Mononuclear cell (primary cell): ENCODE measurements around the gene MLIP. TPM values are rescaled to one million over a fixed set of nuclear protein-coding genes. Genes with fewer than 3 reads are reported as not detected.

Experiments used
- H3K27me3 ChIP-seq: 2 replicates; pipeline ENCODE4 v1.6.0; 2011; ENCODE audit warnings: low read length, control low read depth; ENCODE audit not compliant: insufficient read depth
- H3K4me1 ChIP-seq: 2 replicates; pipeline ENCODE4 v1.5.1; 2011; ENCODE audit warnings: mild to moderate bottlenecking, low read length, control low read depth; ENCODE audit not compliant: insufficient read depth
- H3K4me3 ChIP-seq: 2 replicates; pipeline ENCODE4 v1.5.1; 2011; ENCODE audit warnings: mild to moderate bottlenecking, low read length, moderate library complexity
- H3K9me3 ChIP-seq: 2 replicates; pipeline ENCODE4 v1.5.1; 2011; ENCODE audit warnings: low read depth, mild to moderate bottlenecking, control low read depth, low read length
- total RNA-seq: library from RNA; depleted of rRNA; stranded (reverse); fragments of >200 nt; gene quantifications from one replicate; pipeline ENCODE4 v1.2.3, GENCODE V29; 2012

Gene MLIP
- total RNA-seq, 1 donor, result not detected

DNA sequence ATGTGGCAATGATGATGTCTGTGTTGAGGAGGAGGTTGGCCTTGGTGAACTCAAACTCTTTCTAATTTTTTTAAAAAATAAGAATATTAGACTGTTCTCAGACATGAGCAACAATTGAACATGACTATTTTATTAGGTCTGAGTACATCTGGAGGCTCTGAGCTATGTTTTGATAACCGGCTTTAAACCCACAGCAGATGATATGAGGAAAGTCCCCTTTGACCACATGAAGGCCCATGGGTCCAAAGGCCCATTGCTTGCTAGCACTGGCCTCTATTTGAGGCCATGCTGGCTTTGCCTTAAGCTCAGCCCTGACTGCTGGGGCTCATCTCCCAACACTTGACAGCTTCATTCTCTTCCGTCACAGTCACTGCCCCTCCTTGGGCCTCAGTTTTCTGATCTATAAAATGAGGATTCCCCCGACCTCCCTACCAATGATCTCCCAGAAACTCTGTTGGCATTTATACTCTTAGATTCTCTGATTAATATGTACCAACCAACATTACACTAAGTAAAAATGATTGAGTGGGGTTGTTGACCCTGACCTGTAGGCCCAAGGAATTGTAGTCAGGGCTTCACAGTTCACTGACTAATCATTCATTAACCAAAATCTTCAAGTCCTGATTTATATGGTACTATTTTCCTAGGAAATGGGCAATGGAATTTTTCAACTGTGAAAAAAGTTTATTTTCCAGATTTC is 173.1 kb downstream of the MLIP start:
- Histone ChIP-seq H3K4me1 (no peaks in the 10 kb centered on the region), H3K4me3 (no peak overlapping the region), H3K27me3 (no peaks in the 10 kb centered on the region), H3K9me3 (no peaks in the 10 kb centered on the region)

DNA sequence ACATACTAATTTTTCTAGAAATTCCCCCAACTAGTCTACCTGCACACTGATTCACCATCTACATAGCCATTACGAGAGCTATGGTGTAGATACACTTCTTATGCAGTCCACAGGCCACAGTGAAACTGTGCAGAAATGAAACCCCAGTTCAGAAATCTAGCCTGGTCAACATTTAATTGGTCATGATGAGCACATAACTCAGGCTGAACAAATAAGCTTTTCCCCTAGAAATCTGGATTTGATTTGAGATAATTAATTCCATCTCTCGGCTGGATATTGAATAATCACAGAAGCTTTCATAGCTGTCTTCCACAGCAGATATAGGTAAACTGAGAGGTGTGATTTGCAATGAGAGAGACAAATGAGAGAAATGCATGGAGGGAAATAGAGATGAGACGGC is 174.4 kb downstream of the MLIP start:
- no peaks in the 10 kb centered on the region for H3K9me3 ChIP-seq
- H3K27me3 ChIP-seq, result no peaks in the 10 kb centered on the region
- H3K4me3 ChIP-seq, result no peak overlapping the region
- H3K4me1 ChIP-seq, result no peaks in the 10 kb centered on the region

DNA sequence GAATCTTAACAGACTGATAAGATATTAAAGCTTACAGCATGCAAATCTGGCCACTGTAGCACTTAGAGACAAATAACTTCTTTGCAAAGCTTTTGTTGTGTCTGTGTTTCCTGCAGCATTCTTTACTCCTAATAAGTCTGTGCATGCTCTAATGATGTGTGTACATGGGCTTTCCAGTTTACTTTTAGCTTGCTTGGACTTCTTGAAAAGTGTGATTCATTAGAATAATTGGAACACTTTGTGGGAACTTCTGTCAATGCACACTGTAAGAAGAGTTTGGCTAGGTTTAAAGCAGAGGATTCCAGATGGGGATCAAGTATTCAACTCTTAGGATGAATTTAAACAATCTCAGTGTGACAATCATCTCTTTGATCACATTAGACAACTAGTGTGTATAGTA is 174.9 kb downstream of the MLIP start:
- Histone ChIP-seq H3K9me3 (no peaks in the 10 kb centered on the region), H3K27me3 (no peaks in the 10 kb centered on the region), H3K4me1 (no peaks in the 10 kb centered on the region), H3K4me3 (no peak overlapping the region)

DNA sequence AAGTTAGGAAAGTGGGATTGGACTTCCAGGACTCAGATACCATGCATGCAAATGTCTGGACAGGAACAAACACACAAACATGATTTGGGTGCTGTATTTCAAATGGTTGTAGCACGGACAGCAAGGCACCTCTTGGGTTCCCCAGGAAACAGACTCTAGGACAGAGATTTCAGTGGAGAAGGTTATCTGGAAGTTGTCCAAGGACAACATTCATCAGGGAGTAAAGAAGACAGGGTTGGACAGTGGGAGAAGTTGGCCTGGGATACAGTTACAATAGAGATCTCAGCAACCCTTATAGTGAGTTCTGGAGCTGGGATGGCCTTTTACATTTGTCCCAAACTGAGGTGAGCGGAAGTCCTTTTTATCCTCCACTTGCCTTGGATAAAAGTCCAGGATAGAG is 177.2 kb downstream of the MLIP start:
- no peaks in the 10 kb centered on the region for H3K27me3 ChIP-seq

DNA sequence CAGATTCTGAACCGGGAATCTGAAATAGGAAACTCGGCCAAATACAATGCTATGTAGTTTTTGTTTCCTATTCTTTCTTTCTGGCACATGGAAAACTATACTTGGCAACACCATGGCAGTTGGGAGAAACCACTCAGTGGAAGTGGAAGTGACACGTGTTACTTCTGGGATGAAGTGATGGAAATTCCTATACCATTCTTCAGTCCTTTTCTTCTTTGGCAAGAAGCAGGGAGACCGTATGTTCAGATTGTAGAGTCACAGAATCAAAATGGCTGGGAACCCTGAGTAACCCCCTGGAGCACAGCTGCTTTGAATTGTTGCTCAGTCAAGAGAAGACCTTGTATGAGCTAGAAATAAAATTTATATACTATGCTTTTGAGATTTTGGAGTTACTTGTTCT is 178.2 kb downstream of the MLIP start:
- H3K4me1 ChIP-seq, result no peaks in the 10 kb centered on the region
- H3K9me3 ChIP-seq, result no peaks in the 10 kb centered on the region
- H3K27me3 ChIP-seq, result no peaks in the 10 kb centered on the region

More for the DNA sequence above, 177.2 kb downstream of the MLIP start:
- no peak overlapping the region for H3K4me3 ChIP-seq
- no peaks in the 10 kb centered on the region for H3K9me3 ChIP-seq
- H3K4me1 ChIP-seq, result no peaks in the 10 kb centered on the region

DNA sequence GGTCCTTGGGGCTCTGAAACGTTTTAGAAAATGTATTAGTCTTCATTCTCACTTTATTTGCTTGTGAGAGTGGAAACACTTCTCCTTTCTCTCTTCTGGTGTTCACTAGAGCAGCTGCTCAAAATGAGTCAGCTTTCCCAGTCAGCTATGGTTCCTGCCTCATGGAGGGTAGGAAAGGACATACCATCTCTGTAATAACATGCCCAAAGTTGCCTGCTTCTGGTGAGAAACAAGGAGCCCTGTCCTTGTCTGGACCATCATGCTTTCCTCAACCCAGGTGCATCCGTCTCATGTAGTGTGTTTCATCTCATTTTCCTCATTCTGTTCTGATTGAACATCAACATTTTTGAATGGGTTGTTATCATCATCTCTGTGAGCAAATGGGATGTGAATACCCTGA is 179.9 kb downstream of the MLIP start:
- H3K4me1 ChIP-seq, result no peaks in the 10 kb centered on the region
- no peak overlapping the region for H3K4me3 ChIP-seq
- no peaks in the 10 kb centered on the region for H3K9me3 ChIP-seq
- no peaks in the 10 kb centered on the region for H3K27me3 ChIP-seq

More for the DNA sequence above, 178.2 kb downstream of the MLIP start:
- H3K4me3 ChIP-seq, result no peak overlapping the region

DNA sequence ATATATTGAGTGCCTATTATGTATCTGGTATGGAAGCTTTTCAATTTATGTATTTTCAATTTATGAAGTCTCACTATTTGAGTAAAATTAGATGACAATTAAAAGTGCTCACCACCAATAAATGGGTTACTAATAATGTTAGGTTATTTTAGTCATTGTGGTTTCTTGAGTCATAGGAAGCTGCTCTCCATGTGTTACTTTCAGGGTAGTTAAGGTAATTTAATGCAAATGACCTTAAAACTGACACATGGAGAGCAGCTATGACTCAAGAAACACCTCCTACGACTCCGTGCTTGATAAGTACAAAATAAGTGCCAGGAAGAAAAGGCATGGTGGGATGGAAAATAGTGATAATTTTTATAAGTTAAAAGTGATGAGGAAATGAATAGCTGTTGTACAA is 180.5 kb downstream of the MLIP start:
- Histone ChIP-seq H3K4me3 (no peak overlapping the region), H3K9me3 (no peaks in the 10 kb centered on the region), H3K27me3 (no peaks in the 10 kb centered on the region), H3K4me1 (no peaks in the 10 kb centered on the region)

DNA sequence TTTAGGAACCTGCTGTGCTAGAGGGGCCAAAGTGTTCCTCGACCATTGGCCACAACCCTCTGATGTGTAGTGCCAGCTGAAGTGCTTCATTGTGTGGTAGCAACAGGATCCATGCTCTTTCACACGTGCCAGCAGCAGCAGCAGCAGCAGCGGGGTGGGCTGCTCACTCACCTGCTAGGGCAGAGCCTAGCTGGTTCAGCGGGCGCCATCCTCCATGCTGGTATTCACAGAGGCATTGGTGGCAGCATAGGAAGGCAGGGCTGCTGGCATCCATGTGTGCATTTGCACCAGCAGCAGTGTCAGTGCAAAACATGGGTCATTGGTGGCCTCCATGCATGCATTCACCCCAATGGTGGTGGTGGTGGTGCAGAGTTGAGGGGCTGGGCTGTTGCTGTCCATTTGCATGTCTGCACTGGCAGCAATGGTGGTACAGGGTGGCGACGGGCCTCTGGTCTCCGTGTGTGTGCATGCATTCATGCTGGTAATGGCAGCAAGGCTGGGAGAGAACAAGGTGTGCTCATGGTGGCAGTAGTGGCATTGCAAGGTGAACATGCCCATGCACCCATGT is 183.8 kb downstream of the MLIP start:
- Histone ChIP-seq H3K4me3 (no peak overlapping the region), H3K27me3 (no peaks in the 10 kb centered on the region), H3K4me1 (no peaks in the 10 kb centered on the region), H3K9me3 (no peaks in the 10 kb centered on the region)

DNA sequence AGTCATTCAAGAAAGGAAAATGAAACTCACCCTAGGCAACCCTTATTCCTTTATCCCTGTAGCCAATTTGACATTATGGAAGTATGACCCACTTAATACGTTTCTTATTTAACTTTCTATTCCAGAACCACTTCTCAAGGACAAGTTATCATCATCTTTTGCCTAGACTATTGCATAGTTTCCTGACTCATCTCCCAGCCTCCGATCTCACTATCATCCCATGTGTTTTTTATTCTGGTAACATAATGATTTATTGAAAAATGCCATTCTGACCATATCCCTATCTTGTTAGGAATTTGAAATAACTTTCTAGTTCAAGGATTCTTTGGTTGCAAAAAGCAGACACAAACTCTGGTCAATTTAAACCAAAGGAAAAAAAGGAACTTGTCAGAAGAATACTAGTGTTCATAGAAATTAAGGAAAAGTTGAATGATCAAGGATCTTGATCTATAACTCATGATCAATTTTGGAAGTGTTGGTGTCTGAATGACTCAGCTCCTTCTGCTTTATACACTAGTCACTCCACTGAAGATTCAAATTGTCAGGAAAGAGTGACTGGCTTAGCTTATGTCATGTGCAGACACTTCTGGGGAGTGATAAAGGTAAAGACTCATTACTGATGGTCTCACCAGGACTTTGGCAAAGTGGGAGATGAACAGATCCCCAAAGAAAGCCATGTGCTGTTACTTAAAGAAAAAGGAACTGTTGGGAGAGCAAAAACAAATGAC is 188.5 kb downstream of the MLIP start:
- H3K9me3 ChIP-seq, result peaks cover 7% of the 10 kb centered on the region
- H3K4me3 ChIP-seq, result no peak overlapping the region
- H3K4me1 ChIP-seq, result no peaks in the 10 kb centered on the region
- H3K27me3 ChIP-seq, result no peaks in the 10 kb centered on the region

DNA sequence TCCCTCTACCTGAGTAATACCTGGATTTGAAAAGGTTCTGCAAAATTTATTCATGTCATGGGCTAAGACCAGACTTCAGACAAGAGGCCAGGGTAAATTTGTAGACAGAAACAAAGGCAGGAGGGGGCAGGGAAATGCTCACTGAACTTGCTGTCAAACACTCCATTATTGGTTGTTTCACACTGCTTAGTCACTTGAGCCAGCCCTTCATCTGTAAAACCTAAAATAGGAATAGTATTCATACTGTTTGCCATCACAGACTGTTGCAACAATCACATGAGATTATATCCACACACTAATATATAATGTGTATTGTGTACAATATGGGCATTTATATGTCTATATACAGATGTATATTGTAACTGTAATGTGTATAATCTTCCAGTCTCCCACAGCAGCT is 190.5 kb downstream of the MLIP start:
- Histone ChIP-seq H3K9me3 (peaks cover 7% of the 10 kb centered on the region), H3K4me1 (no peaks in the 10 kb centered on the region), H3K4me3 (no peak overlapping the region), H3K27me3 (no peaks in the 10 kb centered on the region)

DNA sequence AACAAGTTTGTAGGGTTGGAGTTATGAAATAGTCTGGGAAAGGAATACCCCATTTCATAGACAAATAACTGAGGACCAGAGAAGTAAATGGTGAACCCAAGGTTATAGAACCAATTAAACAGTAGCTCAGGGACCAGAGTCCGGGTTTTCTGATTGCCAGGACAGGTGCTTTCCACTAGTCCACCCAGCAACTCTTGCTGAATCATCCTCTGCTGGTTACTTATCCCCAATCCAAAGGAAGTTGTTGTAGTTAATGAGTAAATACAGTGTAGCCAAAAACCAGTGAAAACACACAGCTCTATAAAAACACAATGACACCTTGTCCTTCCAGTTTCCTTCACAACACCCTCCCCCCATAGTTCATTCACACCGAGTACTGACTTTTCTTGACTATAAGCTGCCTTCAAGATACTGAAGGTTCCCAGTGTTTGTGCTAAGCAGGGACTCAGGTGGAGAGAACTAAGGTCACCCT is 196.2 kb downstream of the MLIP start:
- Histone ChIP-seq H3K4me1 (no peaks in the 10 kb centered on the region), H3K9me3 (peaks cover 7% of the 10 kb centered on the region), H3K4me3 (no peak overlapping the region), H3K27me3 (no peaks in the 10 kb centered on the region)

DNA sequence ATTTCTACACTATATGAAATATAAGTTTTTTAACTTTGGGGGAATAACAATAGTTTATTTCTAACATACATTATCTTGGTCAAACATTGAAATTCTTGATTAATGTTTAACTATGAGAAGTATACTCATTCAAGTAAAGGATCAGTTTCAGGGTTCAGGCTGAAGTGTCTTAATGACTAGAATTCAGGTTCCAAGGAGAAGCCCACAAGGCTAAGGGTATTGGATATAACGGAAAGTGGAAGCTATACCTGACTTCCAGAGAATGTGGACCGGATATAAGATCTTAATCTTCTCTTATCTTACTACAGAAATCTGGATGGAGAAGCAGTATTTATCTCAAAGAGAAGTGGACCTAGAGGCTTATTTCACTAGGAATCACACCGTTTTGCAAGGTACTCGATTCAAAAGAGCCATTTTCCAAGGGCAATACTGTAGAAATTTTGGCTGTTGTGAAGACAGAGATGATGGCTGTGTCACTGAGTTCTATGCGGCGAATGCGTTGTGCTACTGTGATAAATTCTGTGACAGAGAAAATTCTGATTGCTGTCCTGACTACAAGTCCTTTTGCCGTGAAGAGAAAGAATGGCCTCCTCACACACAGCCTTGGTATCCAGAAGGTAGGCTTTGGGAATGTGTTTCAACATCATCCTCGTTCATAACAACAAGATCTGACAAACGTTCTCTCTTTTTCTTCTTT is 197.2 kb downstream of the MLIP start, which contains the start of gene TINAG:
TSS of gene TINAG (plus strand) at position 153 of the 697 bp plus-strand sequence. CDS start at position 263, 110 bp downstream.
- Histone ChIP-seq H3K4me3 (no peak within 1 kb of the TSS), H3K9me3 (peaks cover 6% of the 10 kb centered on the region), H3K27me3 (no peaks in the 10 kb centered on the region), H3K4me1 (no peaks in the 10 kb centered on the region)

DNA sequence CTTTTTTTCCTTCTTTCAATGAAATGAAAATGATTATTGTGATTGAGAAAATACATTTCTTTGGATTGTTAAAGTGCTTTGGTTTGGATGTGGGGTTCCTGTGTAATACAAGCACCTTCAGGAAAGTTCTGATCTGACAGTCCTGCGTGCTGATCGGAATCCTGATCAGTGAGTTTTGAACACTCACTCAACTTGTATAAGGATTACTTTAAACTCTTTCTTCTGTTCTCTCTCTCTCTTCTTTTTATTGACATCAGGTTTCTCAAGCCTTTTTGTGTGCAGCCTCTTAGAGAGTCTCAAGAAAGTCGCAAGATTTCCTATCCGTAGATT is 197.7 kb downstream of the MLIP start:
- H3K4me1 ChIP-seq, result no peaks in the 10 kb centered on the region
- H3K4me3 ChIP-seq, result no peak overlapping the region
- no peaks in the 10 kb centered on the region for H3K27me3 ChIP-seq
- peaks cover under 1% of the 10 kb centered on the region for H3K9me3 ChIP-seq

DNA sequence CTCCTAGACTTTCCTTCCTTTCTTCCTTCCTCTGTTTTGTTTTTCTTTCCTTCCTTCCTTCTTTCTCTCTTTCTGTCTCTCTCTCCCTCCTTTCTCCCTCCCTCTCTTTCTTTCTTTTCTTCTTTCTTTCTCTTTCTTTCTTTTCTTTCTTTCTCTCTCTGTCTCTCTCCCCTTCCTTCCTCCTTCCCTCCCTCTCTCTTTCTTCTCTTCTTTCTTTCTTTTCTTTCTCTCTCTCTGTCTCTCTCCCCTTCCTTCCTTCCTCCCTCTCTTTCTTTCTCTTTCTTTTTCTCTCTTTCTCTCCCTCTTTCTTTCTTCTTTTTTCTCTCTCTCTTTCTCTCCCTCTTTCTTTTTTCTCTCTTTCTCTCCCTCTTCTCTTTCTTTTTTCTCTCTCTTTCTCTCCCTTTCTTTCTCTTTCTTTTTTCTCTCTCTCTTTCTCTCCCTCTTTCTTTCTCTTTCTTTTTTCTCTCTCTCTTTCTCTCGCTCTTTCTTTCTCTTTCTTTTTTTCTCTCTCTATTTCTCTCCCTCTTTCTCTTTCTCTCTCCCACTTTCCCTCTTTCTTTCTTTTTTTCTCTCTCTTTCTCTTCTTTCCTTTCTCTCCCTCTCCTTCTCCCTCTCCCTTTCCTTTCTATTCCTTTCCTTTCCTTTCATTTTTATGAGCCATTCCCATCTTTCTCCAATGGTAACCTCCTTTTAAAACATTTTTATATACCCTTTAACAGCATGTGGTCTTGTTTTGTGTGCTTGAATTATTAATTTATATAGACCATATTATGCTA is 199.3 kb downstream of the MLIP start:
- Histone ChIP-seq H3K9me3 (no peaks in the 10 kb centered on the region), H3K4me3 (no peak overlapping the region), H3K27me3 (no peaks in the 10 kb centered on the region), H3K4me1 (no peaks in the 10 kb centered on the region)
